Measurements from ENCODE around the gene NUCKS1.

NUCKS1 gene

DNA sequence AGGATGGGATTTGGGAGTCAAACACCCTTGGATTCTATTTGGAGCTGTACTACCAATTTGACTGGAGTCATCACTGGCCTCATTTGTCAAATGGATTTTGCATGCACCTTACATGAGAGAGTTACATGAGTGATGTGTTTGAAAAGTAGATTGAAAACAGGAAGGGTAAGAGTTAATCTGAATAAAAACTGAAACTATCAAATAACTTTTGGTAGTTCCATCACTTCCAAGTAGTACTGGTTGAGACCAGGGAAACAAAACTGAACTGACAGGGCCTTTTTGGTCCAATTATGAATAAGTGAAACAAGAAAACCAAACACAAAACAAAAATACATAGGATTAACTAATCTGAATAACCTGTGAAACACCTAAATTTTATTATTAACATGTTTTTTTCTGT is 30.2 kb downstream of the NUCKS1 start (continued):
- TF ChIP-seq, protein P1, sequence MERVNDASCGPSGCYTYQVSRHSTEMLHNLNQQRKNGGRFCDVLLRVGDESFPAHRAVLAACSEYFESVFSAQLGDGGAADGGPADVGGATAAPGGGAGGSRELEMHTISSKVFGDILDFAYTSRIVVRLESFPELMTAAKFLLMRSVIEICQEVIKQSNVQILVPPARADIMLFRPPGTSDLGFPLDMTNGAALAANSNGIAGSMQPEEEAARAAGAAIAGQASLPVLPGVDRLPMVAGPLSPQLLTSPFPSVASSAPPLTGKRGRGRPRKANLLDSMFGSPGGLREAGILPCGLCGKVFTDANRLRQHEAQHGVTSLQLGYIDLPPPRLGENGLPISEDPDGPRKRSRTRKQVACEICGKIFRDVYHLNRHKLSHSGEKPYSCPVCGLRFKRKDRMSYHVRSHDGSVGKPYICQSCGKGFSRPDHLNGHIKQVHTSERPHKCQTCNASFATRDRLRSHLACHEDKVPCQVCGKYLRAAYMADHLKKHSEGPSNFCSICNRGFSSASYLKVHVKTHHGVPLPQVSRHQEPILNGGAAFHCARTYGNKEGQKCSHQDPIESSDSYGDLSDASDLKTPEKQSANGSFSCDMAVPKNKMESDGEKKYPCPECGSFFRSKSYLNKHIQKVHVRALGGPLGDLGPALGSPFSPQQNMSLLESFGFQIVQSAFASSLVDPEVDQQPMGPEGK (CRISPR knock-in tag; IDR thresholded peaks at IDR 0.05; ENCODE audit: borderline replicate concordance), result no peak
- TF ChIP-seq, protein P2, sequence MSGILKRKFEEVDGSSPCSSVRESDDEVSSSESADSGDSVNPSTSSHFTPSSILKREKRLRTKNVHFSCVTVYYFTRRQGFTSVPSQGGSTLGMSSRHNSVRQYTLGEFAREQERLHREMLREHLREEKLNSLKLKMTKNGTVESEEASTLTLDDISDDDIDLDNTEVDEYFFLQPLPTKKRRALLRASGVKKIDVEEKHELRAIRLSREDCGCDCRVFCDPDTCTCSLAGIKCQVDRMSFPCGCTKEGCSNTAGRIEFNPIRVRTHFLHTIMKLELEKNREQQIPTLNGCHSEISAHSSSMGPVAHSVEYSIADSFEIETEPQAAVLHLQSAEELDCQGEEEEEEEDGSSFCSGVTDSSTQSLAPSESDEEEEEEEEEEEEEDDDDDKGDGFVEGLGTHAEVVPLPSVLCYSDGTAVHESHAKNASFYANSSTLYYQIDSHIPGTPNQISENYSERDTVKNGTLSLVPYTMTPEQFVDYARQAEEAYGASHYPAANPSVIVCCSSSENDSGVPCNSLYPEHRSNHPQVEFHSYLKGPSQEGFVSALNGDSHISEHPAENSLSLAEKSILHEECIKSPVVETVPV (CRISPR knock-in tag; IDR thresholded peaks at IDR 0.05), result no peak

DNA sequence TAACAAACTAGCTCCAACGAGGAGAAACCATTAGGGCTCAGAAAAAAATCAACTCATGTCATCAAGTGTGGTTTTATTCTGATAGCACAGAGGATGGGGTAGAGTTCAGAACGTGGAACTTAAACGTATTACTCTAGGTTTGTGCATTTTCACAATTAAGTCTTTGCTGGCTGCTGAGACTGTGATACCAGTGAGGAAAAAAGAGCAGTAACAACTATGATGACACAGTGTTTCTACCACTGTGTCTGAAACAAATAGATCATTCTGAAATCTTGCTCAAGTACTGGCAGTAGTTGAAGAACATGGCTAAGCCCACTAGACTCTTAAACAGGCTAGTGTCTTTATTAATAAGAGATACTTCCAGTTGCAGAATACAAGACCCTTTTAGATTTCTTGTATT is 31.0 kb downstream of the NUCKS1 start:
- ATAC-seq, result no peak
- TF ChIP-seq TOX (CRISPR knock-in tag; IDR thresholded peaks at IDR 0.05; ENCODE audit: borderline replicate concordance), result no peak
- TF ChIP-seq ZNF8 (CRISPR knock-in tag; IDR thresholded peaks at IDR 0.05), result no peak
- TF ChIP-seq ZNF565 (CRISPR knock-in tag; conservative IDR thresholded peaks at IDR 0.05; ENCODE audit: low read depth), result no peak
- TF ChIP-seq ZC3H10 (CRISPR knock-in tag; IDR thresholded peaks at IDR 0.05), result no peak
- TF ChIP-seq ZFP30 (CRISPR knock-in tag; IDR thresholded peaks at IDR 0.05), result no peak
- no peak for TF ChIP-seq ZFP3 (CRISPR knock-in tag; IDR thresholded peaks at IDR 0.05)
- TF ChIP-seq PPARA (CRISPR knock-in tag; IDR thresholded peaks at IDR 0.05; ENCODE audit: borderline replicate concordance), result no peak
- TF ChIP-seq, protein P3, sequence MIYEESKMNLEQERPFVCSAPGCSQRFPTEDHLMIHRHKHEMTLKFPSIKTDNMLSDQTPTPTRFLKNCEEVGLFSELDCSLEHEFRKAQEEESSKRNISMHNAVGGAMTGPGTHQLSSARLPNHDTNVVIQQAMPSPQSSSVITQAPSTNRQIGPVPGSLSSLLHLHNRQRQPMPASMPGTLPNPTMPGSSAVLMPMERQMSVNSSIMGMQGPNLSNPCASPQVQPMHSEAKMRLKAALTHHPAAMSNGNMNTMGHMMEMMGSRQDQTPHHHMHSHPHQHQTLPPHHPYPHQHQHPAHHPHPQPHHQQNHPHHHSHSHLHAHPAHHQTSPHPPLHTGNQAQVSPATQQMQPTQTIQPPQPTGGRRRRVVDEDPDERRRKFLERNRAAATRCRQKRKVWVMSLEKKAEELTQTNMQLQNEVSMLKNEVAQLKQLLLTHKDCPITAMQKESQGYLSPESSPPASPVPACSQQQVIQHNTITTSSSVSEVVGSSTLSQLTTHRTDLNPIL (CRISPR knock-in tag; IDR thresholded peaks at IDR 0.05; ENCODE audit: low read depth), result no peak
- no peak for TF ChIP-seq ARNTL (CRISPR knock-in tag; IDR thresholded peaks at IDR 0.05; ENCODE audit: borderline replicate concordance, low read depth)
- no peak for TF ChIP-seq SNAI2 (CRISPR knock-in tag; IDR thresholded peaks at IDR 0.05)
- TF ChIP-seq GLIS3 (CRISPR knock-in tag; IDR thresholded peaks at IDR 0.05), result no peak
- no peak for TF ChIP-seq RARB (CRISPR knock-in tag; IDR thresholded peaks at IDR 0.05)
- no peak for TF ChIP-seq OSR1 (CRISPR knock-in tag; IDR thresholded peaks at IDR 0.05)
- TF ChIP-seq BACH2 (CRISPR knock-in tag; IDR thresholded peaks at IDR 0.05; ENCODE audit: borderline replicate concordance), result no peak
- TF ChIP-seq CSDC2 (CRISPR knock-in tag; IDR thresholded peaks at IDR 0.05), result no peak
- TF ChIP-seq, protein P4, sequence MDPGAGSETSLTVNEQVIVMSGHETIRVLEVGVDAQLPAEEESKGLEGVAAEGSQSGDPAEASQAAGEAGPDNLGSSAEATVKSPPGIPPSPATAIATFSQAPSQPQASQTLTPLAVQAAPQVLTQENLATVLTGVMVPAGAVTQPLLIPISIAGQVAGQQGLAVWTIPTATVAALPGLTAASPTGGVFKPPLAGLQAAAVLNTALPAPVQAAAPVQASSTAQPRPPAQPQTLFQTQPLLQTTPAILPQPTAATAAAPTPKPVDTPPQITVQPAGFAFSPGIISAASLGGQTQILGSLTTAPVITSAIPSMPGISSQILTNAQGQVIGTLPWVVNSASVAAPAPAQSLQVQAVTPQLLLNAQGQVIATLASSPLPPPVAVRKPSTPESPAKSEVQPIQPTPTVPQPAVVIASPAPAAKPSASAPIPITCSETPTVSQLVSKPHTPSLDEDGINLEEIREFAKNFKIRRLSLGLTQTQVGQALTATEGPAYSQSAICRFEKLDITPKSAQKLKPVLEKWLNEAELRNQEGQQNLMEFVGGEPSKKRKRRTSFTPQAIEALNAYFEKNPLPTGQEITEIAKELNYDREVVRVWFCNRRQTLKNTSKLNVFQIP (CRISPR knock-in tag; IDR thresholded peaks at IDR 0.05; ENCODE audit: borderline replicate concordance, low read depth), result no peak
- TF ChIP-seq ISL1 (CRISPR knock-in tag; IDR thresholded peaks at IDR 0.05), result no peak
- no peak for TF ChIP-seq ESRRG (CRISPR knock-in tag; IDR thresholded peaks at IDR 0.05)

DNA sequence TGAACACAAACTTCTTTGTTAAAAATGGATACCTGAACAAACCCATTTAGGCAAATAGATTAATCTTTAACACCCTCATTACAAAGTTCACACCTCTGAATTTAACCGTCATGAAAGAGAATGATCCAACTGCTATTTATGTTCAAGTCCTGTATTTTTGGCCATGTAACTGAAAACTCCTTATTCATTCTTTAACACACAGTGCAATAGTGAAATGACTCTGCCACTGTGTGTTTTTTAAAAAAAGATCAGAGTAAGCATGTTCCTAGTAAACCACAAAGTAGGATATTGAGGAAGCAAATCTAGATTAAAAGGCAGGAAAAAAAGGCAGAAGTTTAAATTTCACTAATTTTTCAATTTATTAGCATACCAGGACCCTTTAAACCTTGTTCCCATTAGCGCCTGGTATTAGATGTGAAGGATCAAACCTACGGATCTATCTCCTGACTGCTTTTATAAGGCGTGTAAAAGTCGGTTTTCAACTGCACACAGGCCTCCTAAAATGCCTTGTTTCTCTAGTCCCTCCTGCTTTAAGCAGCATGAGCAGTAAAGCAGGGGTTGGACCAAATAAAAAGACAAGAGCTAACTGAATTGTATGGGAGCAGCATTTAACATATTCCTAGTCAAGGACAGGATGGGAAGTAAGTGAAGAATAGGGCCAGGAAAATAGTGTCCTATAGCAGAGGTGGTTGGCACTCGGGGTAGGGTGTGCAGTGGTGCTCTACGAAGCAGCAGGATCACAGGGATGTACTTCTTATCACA is 33.4 kb downstream of the NUCKS1 start:
- TF ChIP-seq CSDC2 (CRISPR knock-in tag; IDR thresholded peaks at IDR 0.05) (no peak), ARNTL (CRISPR knock-in tag; IDR thresholded peaks at IDR 0.05; ENCODE audit: borderline replicate concordance, low read depth) (no peak), ZNF565 (CRISPR knock-in tag; conservative IDR thresholded peaks at IDR 0.05; ENCODE audit: low read depth) (no peak), OSR1 (CRISPR knock-in tag; IDR thresholded peaks at IDR 0.05) (no peak), SNAI2 (CRISPR knock-in tag; IDR thresholded peaks at IDR 0.05) (no peak), ESRRG (CRISPR knock-in tag; IDR thresholded peaks at IDR 0.05) (no peak), ZNF8 (CRISPR knock-in tag; IDR thresholded peaks at IDR 0.05) (no peak), ZC3H10 (CRISPR knock-in tag; IDR thresholded peaks at IDR 0.05) (no peak), TCF4 (CRISPR knock-in tag; IDR thresholded peaks at IDR 0.05; ENCODE audit: borderline replicate concordance) (no peak), ISL1 (CRISPR knock-in tag; IDR thresholded peaks at IDR 0.05) (no peak), TOX (CRISPR knock-in tag; IDR thresholded peaks at IDR 0.05; ENCODE audit: borderline replicate concordance) (no peak), ZFP3 (CRISPR knock-in tag; IDR thresholded peaks at IDR 0.05) (no peak), ZNF70 (CRISPR knock-in tag; IDR thresholded peaks at IDR 0.05) (no peak)
- TF ChIP-seq, protein P5, sequence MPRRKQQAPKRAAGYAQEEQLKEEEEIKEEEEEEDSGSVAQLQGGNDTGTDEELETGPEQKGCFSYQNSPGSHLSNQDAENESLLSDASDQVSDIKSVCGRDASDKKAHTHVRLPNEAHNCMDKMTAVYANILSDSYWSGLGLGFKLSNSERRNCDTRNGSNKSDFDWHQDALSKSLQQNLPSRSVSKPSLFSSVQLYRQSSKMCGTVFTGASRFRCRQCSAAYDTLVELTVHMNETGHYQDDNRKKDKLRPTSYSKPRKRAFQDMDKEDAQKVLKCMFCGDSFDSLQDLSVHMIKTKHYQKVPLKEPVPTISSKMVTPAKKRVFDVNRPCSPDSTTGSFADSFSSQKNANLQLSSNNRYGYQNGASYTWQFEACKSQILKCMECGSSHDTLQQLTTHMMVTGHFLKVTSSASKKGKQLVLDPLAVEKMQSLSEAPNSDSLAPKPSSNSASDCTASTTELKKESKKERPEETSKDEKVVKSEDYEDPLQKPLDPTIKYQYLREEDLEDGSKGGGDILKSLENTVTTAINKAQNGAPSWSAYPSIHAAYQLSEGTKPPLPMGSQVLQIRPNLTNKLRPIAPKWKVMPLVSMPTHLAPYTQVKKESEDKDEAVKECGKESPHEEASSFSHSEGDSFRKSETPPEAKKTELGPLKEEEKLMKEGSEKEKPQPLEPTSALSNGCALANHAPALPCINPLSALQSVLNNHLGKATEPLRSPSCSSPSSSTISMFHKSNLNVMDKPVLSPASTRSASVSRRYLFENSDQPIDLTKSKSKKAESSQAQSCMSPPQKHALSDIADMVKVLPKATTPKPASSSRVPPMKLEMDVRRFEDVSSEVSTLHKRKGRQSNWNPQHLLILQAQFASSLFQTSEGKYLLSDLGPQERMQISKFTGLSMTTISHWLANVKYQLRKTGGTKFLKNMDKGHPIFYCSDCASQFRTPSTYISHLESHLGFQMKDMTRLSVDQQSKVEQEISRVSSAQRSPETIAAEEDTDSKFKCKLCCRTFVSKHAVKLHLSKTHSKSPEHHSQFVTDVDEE (CRISPR knock-in tag; IDR thresholded peaks at IDR 0.05), result no peak
- TF ChIP-seq, protein P2 (CRISPR knock-in tag; IDR thresholded peaks at IDR 0.05), result no peak
- TF ChIP-seq, protein P3 (CRISPR knock-in tag; IDR thresholded peaks at IDR 0.05; ENCODE audit: low read depth), result no peak
- ATAC-seq, result no peak
